ENCODE measurements around the gene CDK19. TPM values are rescaled to one million over a fixed set of nuclear protein-coding genes. Genes with fewer than 3 reads are reported as not detected.

Gene CDK19
- total RNA-seq, 2 donors from 2014 or later: 8.7 to 14.3 TPM

- ATAC-seq (ENCODE audit: insufficient number of reproducible peaks, low FRiP score, low read depth) (no peak), DNase-seq (ENCODE audit: low spot score) (no peak)
- no peak for TF ChIP-seq CTCF (IDR thresholded peaks at IDR 0.05)
- no peaks in the 10 kb centered on the region for H3K4me1 ChIP-seq (ENCODE audit: control insufficient read depth in 1 of 2, low read depth in 2 of 2)
- H3K36me3 ChIP-seq: no peaks in the 10 kb centered on the region
- H3K27me3 ChIP-seq (replicated peaks; ENCODE audit: insufficient read depth): no peaks in the 10 kb centered on the region
- no peak overlapping the region for H3K4me3 ChIP-seq
- no peaks in the 10 kb centered on the region for H3K9me3 ChIP-seq
- H3K27ac ChIP-seq: no peak overlapping the region
These were observed 15.0 kb downstream of the CDK19 start for GRCh38 chr6:110800196-110800838.

- Histone ChIP-seq H3K36me3 (no peaks in the 10 kb centered on the region), H3K4me1 (ENCODE audit: control insufficient read depth in 1 of 2, low read depth in 2 of 2) (no peaks in the 10 kb centered on the region), H3K9me3 (no peaks in the 10 kb centered on the region), H3K27ac (no peak overlapping the region), H3K27me3 (replicated peaks; ENCODE audit: insufficient read depth) (no peaks in the 10 kb centered on the region), H3K4me3 (no peak overlapping the region)
- DNase-seq (ENCODE audit: low spot score): no peak
- TF ChIP-seq CTCF (IDR thresholded peaks at IDR 0.05): no peak
- no peak for ATAC-seq (ENCODE audit: insufficient number of reproducible peaks, low FRiP score, low read depth)
These were observed 15.6 kb downstream of the CDK19 start for GRCh38 chr6:110799655-110800054.

- Histone ChIP-seq H3K4me1 (ENCODE audit: control insufficient read depth in 1 of 2, low read depth in 2 of 2) (no peaks in the 10 kb centered on the region), H3K9me3 (no peaks in the 10 kb centered on the region), H3K27me3 (replicated peaks; ENCODE audit: insufficient read depth) (no peaks in the 10 kb centered on the region), H3K36me3 (no peaks in the 10 kb centered on the region), H3K4me3 (no peak overlapping the region), H3K27ac (no peak overlapping the region)
- no peak for ATAC-seq (ENCODE audit: insufficient number of reproducible peaks, low FRiP score, low read depth)
- DNase-seq (ENCODE audit: low spot score): no peak
- no peak for TF ChIP-seq CTCF (IDR thresholded peaks at IDR 0.05)
These were observed 16.1 kb downstream of the CDK19 start for GRCh38 chr6:110799189-110799588.

GRCh38 chr6:110795271-110795670 lies 20.0 kb downstream of the CDK19 start:
- Histone ChIP-seq H3K4me1 (ENCODE audit: control insufficient read depth in 1 of 2, low read depth in 2 of 2) (no peaks in the 10 kb centered on the region), H3K9me3 (no peaks in the 10 kb centered on the region), H3K36me3 (no peaks in the 10 kb centered on the region), H3K27me3 (replicated peaks; ENCODE audit: insufficient read depth) (no peaks in the 10 kb centered on the region), H3K4me3 (no peak overlapping the region), H3K27ac (no peak overlapping the region)
- TF ChIP-seq CTCF (IDR thresholded peaks at IDR 0.05): no peak
- ATAC-seq (ENCODE audit: insufficient number of reproducible peaks, low FRiP score, low read depth) (no peak), DNase-seq (ENCODE audit: low spot score) (no peak)

- no peak for ATAC-seq (ENCODE audit: insufficient number of reproducible peaks, low FRiP score, low read depth)
- Histone ChIP-seq H3K27ac (no peak overlapping the region), H3K36me3 (no peaks in the 10 kb centered on the region), H3K4me1 (ENCODE audit: control insufficient read depth in 1 of 2, low read depth in 2 of 2) (peaks cover 0 to 7% of the 10 kb centered on the region in 2 donors), H3K9me3 (peaks cover 5% of the 10 kb centered on the region), H3K27me3 (replicated peaks; ENCODE audit: insufficient read depth) (no peaks in the 10 kb centered on the region), H3K4me3 (no peak overlapping the region)
- TF ChIP-seq CTCF (IDR thresholded peaks at IDR 0.05): no peak
- no peak for DNase-seq (ENCODE audit: low spot score)
These were observed 28.6 kb downstream of the CDK19 start for GRCh38 chr6:110786696-110787095.
